NCI-H345 treated with DMSO at 0.1 percent for 48 hours (cell line): Measurements from ENCODE around the gene MASP2.
"Not testable (repeated sequence)": the region's sequence is repeated elsewhere in the genome, so short reads cannot be mapped to it uniquely, and the experiment has no call there.

Experiments
- DNase-seq: peaks from one replicate; lab custom pipeline; 2025; ENCODE audit not compliant: unreplicated experiment; lab: John Stamatoyannopoulos, UW

The MASP2 gene

GRCh38 chr1:11046625-11047365, at the start of gene MASP2:
Gene MASP2, minus strand, starts transcription at chr1:11047239. Its CDS starts 32 bp downstream, at chr1:11047207.
- no peak for DNase-seq

GRCh38 chr1:11083784-11084183, 36.7 kb upstream of the MASP2 start:
- not testable (repeated sequence) for DNase-seq

GRCh38 chr1:11080931-11081330, 33.9 kb upstream of the MASP2 start:
- DNase-seq = no peak

- DNase-seq = no peak
These were observed 31.6 kb upstream of the MASP2 start for GRCh38 chr1:11078631-11079030.

GRCh38 chr1:11073398-11073797, 26.4 kb upstream of the MASP2 start:
- not testable (repeated sequence) for DNase-seq

- peak; percentile 96 for DNase-seq
These were observed 25.3 kb upstream of the MASP2 start for GRCh38 chr1:11072216-11072917.

GRCh38 chr1:11071463-11072215, 24.6 kb upstream of the MASP2 start:
- peak; percentile 96 for DNase-seq

GRCh38 chr1:11070876-11071275, 23.8 kb upstream of the MASP2 start:
- DNase-seq = no peak

GRCh38 chr1:11068600-11069473, 21.8 kb upstream of the MASP2 start:
- DNase-seq = no peak

- DNase-seq = no peak
These were observed 20.9 kb upstream of the MASP2 start for GRCh38 chr1:11067716-11068599.

- no peak for DNase-seq
These were observed 18.8 kb upstream of the MASP2 start for GRCh38 chr1:11065796-11066195.

GRCh38 chr1:11064942-11065341, 17.9 kb upstream of the MASP2 start:
- DNase-seq = no peak

GRCh38 chr1:11063937-11064537, 17.0 kb upstream of the MASP2 start:
- DNase-seq = peak; percentile 33

GRCh38 chr1:11062965-11063401, 15.9 kb upstream of the MASP2 start:
- peak; percentile 11 for DNase-seq

- no peak for DNase-seq
These were observed 14.8 kb upstream of the MASP2 start for GRCh38 chr1:11061652-11062365.

GRCh38 chr1:11059968-11060830, 13.2 kb upstream of the MASP2 start, which contains the start of gene SRM:
Gene SRM, minus strand, starts transcription at chr1:11060018. Its CDS starts 75 bp downstream, at chr1:11059943.
- DNase-seq = peak; percentile 87

GRCh38 chr1:11059155-11059967, 12.3 kb upstream of the MASP2 start:
- DNase-seq = no peak
